GM23338 (cell line): ENCODE data around the gene EPHB1. TPM values are rescaled to one million over a fixed set of nuclear protein-coding genes. Genes with fewer than 3 reads are reported as not detected.

Source experiments
- ATAC-seq: fragments of 200-7000 bp; cut with Tn5 transposase; 3 replicates; pipeline ENCODE4 v1.9.1; 2020
- DNase-seq: peaks from one replicate; pipeline ENCODE4 v3.0.0-alpha.2; 2015; ENCODE audit warnings: low spot score
- H2AFZ ChIP-seq: fragments of 200-600 bp; sonication (generic); 2 replicates; pipeline ENCODE4 v1.8.0; 2016; ENCODE audit warnings: antibody characterized with exemption, mild to moderate bottlenecking, moderate library complexity
- H3F3A ChIP-seq: fragments of 200-600 bp; sonication (generic); replicated peaks from 2 replicates; pipeline ENCODE4 v1.8.0; 2017; ENCODE audit warnings: antibody characterized with exemption, mixed run types, low read depth
- H3K27ac ChIP-seq: fragments of 200-600 bp; sonication (generic); 2 replicates; pipeline ENCODE4 v1.6.1; 2016; ENCODE audit warnings: low read depth
- H3K27me3 ChIP-seq: fragments of 200-600 bp; sonication (generic); 2 replicates; pipeline ENCODE4 v1.8.0; 2016; ENCODE audit warnings: mild to moderate bottlenecking, mixed run types, moderate library complexity; ENCODE audit not compliant: insufficient read depth
- H3K36me3 ChIP-seq: fragments of 200-600 bp; sonication (generic); 2 replicates; pipeline ENCODE4 v1.8.0; 2016; ENCODE audit warnings: mild to moderate bottlenecking; ENCODE audit not compliant: insufficient read depth
- H3K4me1 ChIP-seq: fragments of 200-600 bp; sonication (generic); 2 replicates; pipeline ENCODE4 v1.8.0; 2016; ENCODE audit warnings: mild to moderate bottlenecking, moderate library complexity; ENCODE audit not compliant: insufficient read depth
- H3K4me2 ChIP-seq: fragments of 200-600 bp; sonication (generic); 2 replicates; pipeline ENCODE4 v1.7.1; 2017; ENCODE audit warnings: mixed run types
- H3K4me3 ChIP-seq: fragments of 200-600 bp; sonication (generic); 2 replicates; pipeline ENCODE4 v1.6.1; 2016; ENCODE audit warnings: mixed run types
- H3K79me2 ChIP-seq: fragments of 200-600 bp; sonication (generic); replicated peaks from 2 replicates; pipeline ENCODE4 v1.8.0; 2017; ENCODE audit warnings: mild to moderate bottlenecking; ENCODE audit not compliant: insufficient read depth
- H3K9me2 ChIP-seq: fragments of 200-600 bp; sonication (generic); 2 replicates; pipeline ENCODE4 v1.8.0; 2017; ENCODE audit not compliant: insufficient read depth
- H4K20me1 ChIP-seq: fragments of 200-600 bp; sonication (generic); replicated peaks from 2 replicates; pipeline ENCODE4 v1.8.0; 2017; ENCODE audit warnings: mild to moderate bottlenecking; ENCODE audit not compliant: insufficient read depth
- H3K27ac Mint-ChIP-seq: 2 replicates; pipeline ENCODE4 v1.8.0; 2020; ENCODE audit warnings: inconsistent platforms, mild to moderate bottlenecking, moderate library complexity, mixed read lengths
- H3K27me3 Mint-ChIP-seq: 3 replicates; pipeline ENCODE4 v1.8.0; 2022; ENCODE audit warnings: low read depth, mild to moderate bottlenecking, moderate library complexity, mixed read lengths, inconsistent platforms; ENCODE audit not compliant: insufficient read depth, poor library complexity
- H3K36me3 Mint-ChIP-seq: 3 replicates; pipeline ENCODE4 v1.8.0; 2021; ENCODE audit warnings: low read depth, mild to moderate bottlenecking, inconsistent platforms, moderate library complexity, mixed read lengths
- H3K4me1 Mint-ChIP-seq: 3 replicates; pipeline ENCODE4 v1.8.0; 2020; ENCODE audit warnings: mild to moderate bottlenecking, inconsistent platforms, mixed read lengths
- H3K4me3 Mint-ChIP-seq: 3 replicates; pipeline ENCODE4 v1.8.0; 2021; ENCODE audit warnings: moderate library complexity, mild to moderate bottlenecking, inconsistent platforms, mixed read lengths
- H3K9me3 Mint-ChIP-seq: 3 replicates; pipeline ENCODE4 v1.8.0; 2020; ENCODE audit warnings: moderate library complexity, mild to moderate bottlenecking, inconsistent platforms, mixed read lengths
- CREB1 ChIP-seq: fragments of 250-450 bp; sonication (Bioruptor Pico); IDR thresholded peaks from 2 replicates; pipeline ENCODE4 v1.5.0; 2020; ENCODE audit warnings: low read depth, mild to moderate bottlenecking, moderate library complexity
- EZH2 ChIP-seq: fragments of 200-600 bp; sonication (generic); IDR thresholded peaks from one replicate; pipeline ENCODE4 v1.8.0; 2017; ENCODE audit warnings: antibody characterized with exemption, mild to moderate bottlenecking, low read depth; ENCODE audit not compliant: unreplicated experiment
- EZH2phosphoT487 ChIP-seq: fragments of 200-600 bp; sonication (generic); IDR thresholded peaks from one replicate; pipeline ENCODE4 v1.8.1; 2018; ENCODE audit warnings: antibody characterized with exemption; ENCODE audit not compliant: unreplicated experiment
- JUNB ChIP-seq: IDR thresholded peaks from one replicate; pipeline ENCODE4 v1.6.1; 2016; ENCODE audit warnings: antibody characterized with exemption; ENCODE audit not compliant: unreplicated experiment
- NANOG ChIP-seq: IDR thresholded peaks from 2 replicates; pipeline ENCODE4 v1.6.1; 2016; ENCODE audit warnings: antibody characterized with exemption, borderline replicate concordance
- POLR2AphosphoS5 ChIP-seq: IDR thresholded peaks from 2 replicates; pipeline ENCODE4 v1.6.1; 2016; ENCODE audit warnings: antibody characterized with exemption, low read depth
- REST ChIP-seq: IDR thresholded peaks from one replicate; pipeline ENCODE4 v1.6.1; 2018; ENCODE audit warnings: antibody characterized with exemption; ENCODE audit not compliant: unreplicated experiment
- STAT1 ChIP-seq: IDR thresholded peaks from one replicate; pipeline ENCODE4 v1.6.1; 2016; ENCODE audit warnings: antibody characterized with exemption; ENCODE audit not compliant: unreplicated experiment
- ZNF114 ChIP-seq: fragments of 250-450 bp; sonication (Bioruptor Pico); IDR thresholded peaks from 2 replicates; pipeline ENCODE4 v1.5.0; 2020; ENCODE audit warnings: mild to moderate bottlenecking, moderate library complexity
- ZNF331 ChIP-seq: fragments of 250-450 bp; sonication (Bioruptor Pico); IDR thresholded peaks from 2 replicates; pipeline ENCODE4 v1.5.0; 2020; ENCODE audit warnings: low read depth, mild to moderate bottlenecking, moderate library complexity
- polyA plus RNA-seq: library from polyadenylated mRNA; unstranded; fragments of >200 nt; fragmentation: Nextera tagmentation; extraction: Ambion mirVana; gene quantifications from 2 replicates; pipeline ENCODE4 v1.2.1, GENCODE V29; 2016
- total RNA-seq: library from RNA; depleted of rRNA; stranded (reverse); fragments of >200 nt; shearing (Covaris generic); gene quantifications from 2 replicates; pipeline ENCODE4 v1.2.3, GENCODE V29; 2014
- TF ChIP-seq, protein P1 (sequence below): IDR thresholded peaks from 2 replicates; pipeline ENCODE4 v1.6.1; 2016; ENCODE audit warnings: antibody characterized with exemption
- TF ChIP-seq, protein P2 (sequence below), 2 experiments: fragments of 200-600 bp in 1 of 2; sonication (generic) in 1 of 2; conservative IDR thresholded peaks; 2 replicates each; pipeline versions ENCODE4 v1.5.1 to v1.6.1; 2016 to 2017; ENCODE audit warnings: antibody characterized with exemption in 2 of 2, low read depth in 2 of 2, mild to moderate bottlenecking in 2 of 2, moderate library complexity in 1 of 2
- TF ChIP-seq, protein P3 (sequence below): fragments of 250-450 bp; sonication (Bioruptor Pico); IDR thresholded peaks from 2 replicates; pipeline ENCODE4 v1.5.0; 2020; ENCODE audit warnings: mild to moderate bottlenecking, moderate library complexity

The EPHB1 gene
- total and polyA plus RNA-seq, 2 experiments from 2014 or later: 2.7 to 5.2 TPM

- Mint-ChIP-seq H3K4me3 (no peak overlapping the region), H3K36me3 (peaks cover 19% of the 10 kb centered on the region; the same call in 2 of the 3 replicates), H3K4me1 (peaks cover 42% of the 10 kb centered on the region), H3K9me3 (peaks cover 4% of the 10 kb centered on the region), H3K27me3 (peaks cover 4% of the 10 kb centered on the region), H3K27ac (no peak overlapping the region)
- DNase-seq (no peak), ATAC-seq (no peak)
- H3K4me2 ChIP-seq: no peak overlapping the region
- H3K9me2 ChIP-seq: peaks cover 39% of the 10 kb centered on the region
- H3K27ac ChIP-seq: no peak overlapping the region
- TF ChIP-seq POLR2AphosphoS5 (no peak), CREB1 (no peak), REST (no peak), ZNF331 (CRISPR knock-in tag) (no peak), ZNF114 (CRISPR knock-in tag) (no peak), EZH2 (no peak), NANOG (no peak), EZH2phosphoT487 (no peak), JUNB (no peak), STAT1 (no peak)
- TF ChIP-seq, protein P1, sequence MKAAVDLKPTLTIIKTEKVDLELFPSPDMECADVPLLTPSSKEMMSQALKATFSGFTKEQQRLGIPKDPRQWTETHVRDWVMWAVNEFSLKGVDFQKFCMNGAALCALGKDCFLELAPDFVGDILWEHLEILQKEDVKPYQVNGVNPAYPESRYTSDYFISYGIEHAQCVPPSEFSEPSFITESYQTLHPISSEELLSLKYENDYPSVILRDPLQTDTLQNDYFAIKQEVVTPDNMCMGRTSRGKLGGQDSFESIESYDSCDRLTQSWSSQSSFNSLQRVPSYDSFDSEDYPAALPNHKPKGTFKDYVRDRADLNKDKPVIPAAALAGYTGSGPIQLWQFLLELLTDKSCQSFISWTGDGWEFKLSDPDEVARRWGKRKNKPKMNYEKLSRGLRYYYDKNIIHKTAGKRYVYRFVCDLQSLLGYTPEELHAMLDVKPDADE: no peak
- TF ChIP-seq, protein P2, sequence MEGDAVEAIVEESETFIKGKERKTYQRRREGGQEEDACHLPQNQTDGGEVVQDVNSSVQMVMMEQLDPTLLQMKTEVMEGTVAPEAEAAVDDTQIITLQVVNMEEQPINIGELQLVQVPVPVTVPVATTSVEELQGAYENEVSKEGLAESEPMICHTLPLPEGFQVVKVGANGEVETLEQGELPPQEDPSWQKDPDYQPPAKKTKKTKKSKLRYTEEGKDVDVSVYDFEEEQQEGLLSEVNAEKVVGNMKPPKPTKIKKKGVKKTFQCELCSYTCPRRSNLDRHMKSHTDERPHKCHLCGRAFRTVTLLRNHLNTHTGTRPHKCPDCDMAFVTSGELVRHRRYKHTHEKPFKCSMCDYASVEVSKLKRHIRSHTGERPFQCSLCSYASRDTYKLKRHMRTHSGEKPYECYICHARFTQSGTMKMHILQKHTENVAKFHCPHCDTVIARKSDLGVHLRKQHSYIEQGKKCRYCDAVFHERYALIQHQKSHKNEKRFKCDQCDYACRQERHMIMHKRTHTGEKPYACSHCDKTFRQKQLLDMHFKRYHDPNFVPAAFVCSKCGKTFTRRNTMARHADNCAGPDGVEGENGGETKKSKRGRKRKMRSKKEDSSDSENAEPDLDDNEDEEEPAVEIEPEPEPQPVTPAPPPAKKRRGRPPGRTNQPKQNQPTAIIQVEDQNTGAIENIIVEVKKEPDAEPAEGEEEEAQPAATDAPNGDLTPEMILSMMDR (conservative IDR thresholded peaks at IDR 0.05; ENCODE audit: low read depth in 2 of 2): no peak
- TF ChIP-seq, protein P3, sequence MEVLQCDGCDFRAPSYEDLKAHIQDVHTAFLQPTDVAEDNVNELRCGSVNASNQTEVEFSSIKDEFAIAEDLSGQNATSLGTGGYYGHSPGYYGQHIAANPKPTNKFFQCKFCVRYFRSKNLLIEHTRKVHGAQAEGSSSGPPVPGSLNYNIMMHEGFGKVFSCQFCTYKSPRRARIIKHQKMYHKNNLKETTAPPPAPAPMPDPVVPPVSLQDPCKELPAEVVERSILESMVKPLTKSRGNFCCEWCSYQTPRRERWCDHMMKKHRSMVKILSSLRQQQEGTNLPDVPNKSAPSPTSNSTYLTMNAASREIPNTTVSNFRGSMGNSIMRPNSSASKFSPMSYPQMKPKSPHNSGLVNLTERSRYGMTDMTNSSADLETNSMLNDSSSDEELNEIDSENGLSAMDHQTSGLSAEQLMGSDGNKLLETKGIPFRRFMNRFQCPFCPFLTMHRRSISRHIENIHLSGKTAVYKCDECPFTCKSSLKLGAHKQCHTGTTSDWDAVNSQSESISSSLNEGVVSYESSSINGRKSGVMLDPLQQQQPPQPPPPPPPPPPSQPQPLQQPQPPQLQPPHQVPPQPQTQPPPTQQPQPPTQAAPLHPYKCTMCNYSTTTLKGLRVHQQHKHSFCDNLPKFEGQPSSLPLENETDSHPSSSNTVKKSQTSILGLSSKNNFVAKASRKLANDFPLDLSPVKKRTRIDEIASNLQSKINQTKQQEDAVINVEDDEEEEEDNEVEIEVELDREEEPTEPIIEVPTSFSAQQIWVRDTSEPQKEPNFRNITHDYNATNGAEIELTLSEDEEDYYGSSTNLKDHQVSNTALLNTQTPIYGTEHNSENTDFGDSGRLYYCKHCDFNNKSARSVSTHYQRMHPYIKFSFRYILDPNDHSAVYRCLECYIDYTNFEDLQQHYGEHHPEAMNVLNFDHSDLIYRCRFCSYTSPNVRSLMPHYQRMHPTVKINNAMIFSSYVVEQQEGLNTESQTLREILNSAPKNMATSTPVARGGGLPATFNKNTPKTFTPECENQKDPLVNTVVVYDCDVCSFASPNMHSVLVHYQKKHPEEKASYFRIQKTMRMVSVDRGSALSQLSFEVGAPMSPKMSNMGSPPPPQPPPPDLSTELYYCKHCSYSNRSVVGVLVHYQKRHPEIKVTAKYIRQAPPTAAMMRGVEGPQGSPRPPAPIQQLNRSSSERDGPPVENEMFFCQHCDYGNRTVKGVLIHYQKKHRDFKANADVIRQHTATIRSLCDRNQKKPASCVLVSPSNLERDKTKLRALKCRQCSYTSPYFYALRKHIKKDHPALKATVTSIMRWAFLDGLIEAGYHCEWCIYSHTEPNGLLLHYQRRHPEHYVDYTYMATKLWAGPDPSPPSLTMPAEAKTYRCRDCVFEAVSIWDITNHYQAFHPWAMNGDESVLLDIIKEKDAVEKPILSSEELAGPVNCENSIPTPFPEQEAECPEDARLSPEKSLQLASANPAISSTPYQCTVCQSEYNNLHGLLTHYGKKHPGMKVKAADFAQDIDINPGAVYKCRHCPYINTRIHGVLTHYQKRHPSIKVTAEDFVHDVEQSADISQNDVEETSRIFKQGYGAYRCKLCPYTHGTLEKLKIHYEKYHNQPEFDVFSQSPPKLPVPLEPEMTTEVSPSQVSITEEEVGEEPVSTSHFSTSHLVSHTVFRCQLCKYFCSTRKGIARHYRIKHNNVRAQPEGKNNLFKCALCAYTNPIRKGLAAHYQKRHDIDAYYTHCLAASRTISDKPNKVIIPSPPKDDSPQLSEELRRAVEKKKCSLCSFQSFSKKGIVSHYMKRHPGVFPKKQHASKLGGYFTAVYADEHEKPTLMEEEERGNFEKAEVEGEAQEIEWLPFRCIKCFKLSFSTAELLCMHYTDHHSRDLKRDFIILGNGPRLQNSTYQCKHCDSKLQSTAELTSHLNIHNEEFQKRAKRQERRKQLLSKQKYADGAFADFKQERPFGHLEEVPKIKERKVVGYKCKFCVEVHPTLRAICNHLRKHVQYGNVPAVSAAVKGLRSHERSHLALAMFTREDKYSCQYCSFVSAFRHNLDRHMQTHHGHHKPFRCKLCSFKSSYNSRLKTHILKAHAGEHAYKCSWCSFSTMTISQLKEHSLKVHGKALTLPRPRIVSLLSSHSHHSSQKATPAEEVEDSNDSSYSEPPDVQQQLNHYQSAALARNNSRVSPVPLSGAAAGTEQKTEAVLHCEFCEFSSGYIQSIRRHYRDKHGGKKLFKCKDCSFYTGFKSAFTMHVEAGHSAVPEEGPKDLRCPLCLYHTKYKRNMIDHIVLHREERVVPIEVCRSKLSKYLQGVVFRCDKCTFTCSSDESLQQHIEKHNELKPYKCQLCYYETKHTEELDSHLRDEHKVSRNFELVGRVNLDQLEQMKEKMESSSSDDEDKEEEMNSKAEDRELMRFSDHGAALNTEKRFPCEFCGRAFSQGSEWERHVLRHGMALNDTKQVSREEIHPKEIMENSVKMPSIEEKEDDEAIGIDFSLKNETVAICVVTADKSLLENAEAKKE: no peak
- no peak overlapping the region for H2AFZ ChIP-seq
- peaks cover 15% of the 10 kb centered on the region; the same call in 1 of the 2 replicates for H3K4me1 ChIP-seq
- no peaks in the 10 kb centered on the region for H3K36me3 ChIP-seq
- no peaks in the 10 kb centered on the region for H3K79me2 ChIP-seq
- no peaks in the 10 kb centered on the region for H3K27me3 ChIP-seq
- no peak overlapping the region for H3K4me3 ChIP-seq
- no peaks in the 10 kb centered on the region for H4K20me1 ChIP-seq
- no peaks in the 10 kb centered on the region for H3F3A ChIP-seq
These were observed 466.2 kb downstream of the EPHB1 start for GRCh38 chr3:135261214-135261775.
